MCF 10A (cell line): ENCODE measurements around the gene SEMA3E. TPM values are rescaled to one million over a fixed set of nuclear protein-coding genes. Genes with fewer than 3 reads are reported as not detected.
"Not testable (repeated sequence)": the region's sequence is repeated elsewhere in the genome, so short reads cannot be mapped to it uniquely, and the experiment has no call there.

Source experiments
- BruUV-seq: library from RNA; stranded (reverse); fragments of 400-500 nt; replicated peaks from 2 replicates; lab custom pipeline; 2021; lab: Mats Ljungman, UMichigan
- CTCF ChIA-PET: fragments of 300-600 bp; sonication (Branson Sonifier 250); formaldehyde crosslinking; extraction: SDS; loops from one replicate; lab custom pipeline; 2021; ENCODE audit warnings: antibody characterized with exemption, inconsistent platforms; lab: Yijun Ruan, JAX
- POLR2A ChIA-PET: fragments of 300-600, 350-650 bp; sonication (Branson Sonifier 250); formaldehyde crosslinking; extraction: SDS; loops from one replicate; lab custom pipeline; 2020; ENCODE audit warnings: antibody characterized with exemption, inconsistent platforms; lab: Yijun Ruan, JAX
- DNase-seq: peaks from one replicate; pipeline ENCODE4 v3.0.0-alpha.2; 2018; ENCODE audit not compliant: unreplicated experiment
- H3K27ac Mint-ChIP-seq: one replicate; pipeline ENCODE4 v1.8.0; 2022; ENCODE audit warnings: mild to moderate bottlenecking, low read depth, mixed read lengths; ENCODE audit not compliant: unreplicated experiment
- H3K27me3 Mint-ChIP-seq: one replicate; pipeline ENCODE4 v1.8.0; 2022; ENCODE audit warnings: mixed read lengths; ENCODE audit not compliant: insufficient read depth, unreplicated experiment
- H3K36me3 Mint-ChIP-seq: one replicate; pipeline ENCODE4 v1.8.0; 2022; ENCODE audit warnings: mild to moderate bottlenecking, moderate library complexity, mixed read lengths; ENCODE audit not compliant: insufficient read depth, unreplicated experiment
- H3K4me1 Mint-ChIP-seq: one replicate; pipeline ENCODE4 v1.8.0; 2022; ENCODE audit warnings: mixed read lengths; ENCODE audit not compliant: insufficient read depth, unreplicated experiment
- H3K4me3 Mint-ChIP-seq: one replicate; pipeline ENCODE4 v1.8.0; 2022; ENCODE audit warnings: mild to moderate bottlenecking, moderate library complexity, mixed read lengths; ENCODE audit not compliant: unreplicated experiment
- H3K9me3 Mint-ChIP-seq: one replicate; pipeline ENCODE4 v1.8.0; 2022; ENCODE audit warnings: mixed read lengths; ENCODE audit not compliant: unreplicated experiment
- intact Hi-C: fragments of 100-400 bp; cut with micrococcal nuclease; formaldehyde crosslinking; loops from 2 replicates; pipeline ENCODE4 v1.14.1; 2022
- total RNA-seq: library from RNA; stranded (reverse); gene quantifications from 2 replicates; pipeline ENCODE4 v1.2.3, GENCODE V29; 2022
- TF ChIP-seq, protein P1 (sequence below): fragments of 200-600 bp; IDR thresholded peaks from one replicate; pipeline ENCODE4 v1.8.0; 2022; ENCODE audit warnings: antibody characterized with exemption, mild to moderate bottlenecking; ENCODE audit not compliant: unreplicated experiment

The SEMA3E gene
- total RNA-seq, 1 experiment from 2014 or later = 0.51 TPM

- Mint-ChIP-seq H3K27me3 (peaks cover 36% of the 10 kb centered on the region), H3K4me3 (no peak overlapping the region), H3K9me3 (no peaks in the 10 kb centered on the region), H3K36me3 (no peaks in the 10 kb centered on the region), H3K4me1 (no peaks in the 10 kb centered on the region), H3K27ac (no peak overlapping the region)
- intact Hi-C loops = no loop called here
- no peak for DNase-seq
- no TSS peak for BruUV-seq
- ChIA-PET POLR2A (no interaction called here), CTCF (no interaction called here)
- TF ChIP-seq, protein P1, sequence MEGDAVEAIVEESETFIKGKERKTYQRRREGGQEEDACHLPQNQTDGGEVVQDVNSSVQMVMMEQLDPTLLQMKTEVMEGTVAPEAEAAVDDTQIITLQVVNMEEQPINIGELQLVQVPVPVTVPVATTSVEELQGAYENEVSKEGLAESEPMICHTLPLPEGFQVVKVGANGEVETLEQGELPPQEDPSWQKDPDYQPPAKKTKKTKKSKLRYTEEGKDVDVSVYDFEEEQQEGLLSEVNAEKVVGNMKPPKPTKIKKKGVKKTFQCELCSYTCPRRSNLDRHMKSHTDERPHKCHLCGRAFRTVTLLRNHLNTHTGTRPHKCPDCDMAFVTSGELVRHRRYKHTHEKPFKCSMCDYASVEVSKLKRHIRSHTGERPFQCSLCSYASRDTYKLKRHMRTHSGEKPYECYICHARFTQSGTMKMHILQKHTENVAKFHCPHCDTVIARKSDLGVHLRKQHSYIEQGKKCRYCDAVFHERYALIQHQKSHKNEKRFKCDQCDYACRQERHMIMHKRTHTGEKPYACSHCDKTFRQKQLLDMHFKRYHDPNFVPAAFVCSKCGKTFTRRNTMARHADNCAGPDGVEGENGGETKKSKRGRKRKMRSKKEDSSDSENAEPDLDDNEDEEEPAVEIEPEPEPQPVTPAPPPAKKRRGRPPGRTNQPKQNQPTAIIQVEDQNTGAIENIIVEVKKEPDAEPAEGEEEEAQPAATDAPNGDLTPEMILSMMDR = no peak
These were observed 202.8 kb downstream of the SEMA3E start for GRCh38 chr7:83446102-83446669.

- H3K9me3 Mint-ChIP-seq = no peaks in the 10 kb centered on the region
- H3K4me3 Mint-ChIP-seq = no peak overlapping the region
- intact Hi-C loops = no loop called here
- H3K36me3 Mint-ChIP-seq = no peaks in the 10 kb centered on the region
- TF ChIP-seq, protein P1 = no peak
- no peak for DNase-seq
- BruUV-seq = no TSS peak
- no peak overlapping the region for H3K27ac Mint-ChIP-seq
- ChIA-PET CTCF (interaction anchor here (0.8 kb wide), 1 partner anchor 214 kb away, joined by 3 read pairs; no protein-coding TSS in a partner anchor), POLR2A (no interaction called here)
- H3K27me3 Mint-ChIP-seq = peaks cover 61% of the 10 kb centered on the region
- H3K4me1 Mint-ChIP-seq = no peaks in the 10 kb centered on the region
These were observed 206.0 kb downstream of the SEMA3E start for GRCh38 chr7:83442911-83443310.

- CTCF ChIA-PET = no interaction called here
- Mint-ChIP-seq H3K4me1 (no peaks in the 10 kb centered on the region), H3K27ac (no peak overlapping the region), H3K4me3 (no peak overlapping the region), H3K36me3 (no peaks in the 10 kb centered on the region), H3K27me3 (peaks cover 65% of the 10 kb centered on the region), H3K9me3 (no peaks in the 10 kb centered on the region)
- TF ChIP-seq, protein P1 = no peak
- POLR2A ChIA-PET = no interaction called here
- intact Hi-C loops = no loop called here
- no TSS peak for BruUV-seq
- no peak for DNase-seq
These were observed 209.9 kb downstream of the SEMA3E start for GRCh38 chr7:83439026-83439425.

GRCh38 chr7:83430289-83430688, 218.7 kb downstream of the SEMA3E start:
- H3K27ac Mint-ChIP-seq, H3K4me3 Mint-ChIP-seq, H3K4me1 Mint-ChIP-seq, DNase-seq, H3K36me3 Mint-ChIP-seq, BruUV-seq, H3K9me3 Mint-ChIP-seq, intact Hi-C loops: not testable (repeated sequence)
- CTCF ChIA-PET = interaction anchor here (1.2 to 1.3 kb wide), 2 partner anchors 14 to 18 kb away, joined by 3 read pairs; no protein-coding TSS in a partner anchor
- POLR2A ChIA-PET = interaction anchor here (0.7 kb wide), 1 partner anchor 56 kb away, joined by 3 read pairs; no protein-coding TSS in a partner anchor
- peaks cover 46% of the 10 kb centered on the region for H3K27me3 Mint-ChIP-seq
